MM.1S (cell line): Measurements from ENCODE around the gene RADIL.

Experiments
- DNase-seq: peaks from one replicate; pipeline ENCODE4 v3.0.0-alpha.2; 2015
- H2AFZ ChIP-seq: fragments of 300-600 bp; sonication (generic); 2 replicates; pipeline ENCODE4 v1.6.0; 2016; ENCODE audit warnings: antibody characterized with exemption, low read length
- H3F3A ChIP-seq: fragments of 300-600 bp; sonication (generic); 2 replicates; pipeline ENCODE4 v1.6.1; 2016; ENCODE audit warnings: mild to moderate bottlenecking, antibody characterized with exemption, low read length, moderate library complexity, mixed read lengths; ENCODE audit not compliant: insufficient read depth
- H3K27ac ChIP-seq: fragments of 300-600 bp; sonication (generic); 2 replicates; pipeline ENCODE4 v1.5.1; 2016; ENCODE audit warnings: mild to moderate bottlenecking, low read length
- H3K27me3 ChIP-seq: fragments of 300-600 bp; sonication (generic); replicated peaks from 2 replicates; pipeline ENCODE4 v1.6.0; 2016; ENCODE audit warnings: low read length; ENCODE audit not compliant: insufficient read depth
- H3K36me3 ChIP-seq: fragments of 300-600 bp; sonication (generic); replicated peaks from 2 replicates; pipeline ENCODE4 v1.6.1; 2016; ENCODE audit warnings: mild to moderate bottlenecking, low read length, mixed read lengths; ENCODE audit not compliant: insufficient read depth
- H3K4me1 ChIP-seq: fragments of 300-600 bp; sonication (generic); 2 replicates; pipeline ENCODE4 v1.6.1; 2016; ENCODE audit warnings: low read length, mixed read lengths
- H3K4me2 ChIP-seq: fragments of 300-600 bp; sonication (generic); 2 replicates; pipeline ENCODE4 v1.6.0; 2016; ENCODE audit warnings: low read depth, low read length
- H3K4me3 ChIP-seq: fragments of 300-600 bp; sonication (generic); 2 replicates; pipeline ENCODE4 v1.5.1; 2016; ENCODE audit warnings: low read length, mixed read lengths
- H3K79me2 ChIP-seq: fragments of 300-600 bp; sonication (generic); 2 replicates; pipeline ENCODE4 v1.6.1; 2016; ENCODE audit warnings: mixed run types, low read length, mixed read lengths
- H3K9ac ChIP-seq: fragments of 300-600 bp; sonication (generic); 2 replicates; pipeline ENCODE4 v1.6.1; 2016; ENCODE audit warnings: low read length, mixed read lengths
- H3K9me2 ChIP-seq: fragments of 300-600 bp; sonication (generic); replicated peaks from 2 replicates; pipeline ENCODE4 v1.6.1; 2016; ENCODE audit warnings: mild to moderate bottlenecking, low read length, mixed read lengths; ENCODE audit not compliant: insufficient read depth
- H3K9me3 ChIP-seq: fragments of 300-600 bp; sonication (generic); replicated peaks from 2 replicates; pipeline ENCODE4 v1.6.1; 2016; ENCODE audit warnings: mild to moderate bottlenecking, low read length, mixed read lengths; ENCODE audit not compliant: insufficient read depth
- H4K20me1 ChIP-seq: fragments of 300-600 bp; sonication (generic); 2 replicates; pipeline ENCODE4 v1.6.1; 2016; ENCODE audit warnings: mild to moderate bottlenecking, low read length, moderate library complexity, mixed read lengths; ENCODE audit not compliant: insufficient read depth
- CTCF ChIP-seq: fragments of 300-600 bp; sonication (generic); IDR thresholded peaks from 2 replicates; pipeline ENCODE4 v1.5.1; 2016; ENCODE audit warnings: antibody characterized with exemption, low read length, mixed read lengths
- EZH2 ChIP-seq: fragments of 300-600 bp; sonication (generic); optimal IDR thresholded peaks from 2 replicates; pipeline ENCODE3; 2017; ENCODE audit warnings: low read depth, mild to moderate bottlenecking, antibody characterized with exemption, low read length, mixed read lengths
- EZH2phosphoT487 ChIP-seq: fragments of 300-600 bp; sonication (generic); IDR thresholded peaks from 2 replicates; pipeline ENCODE4 v1.6.1; 2018; ENCODE audit warnings: antibody characterized with exemption, low read length

Gene RADIL

GRCh38 chr7:4928445-4928844 lies 44.9 kb upstream of the RADIL start:
- no peaks in the 10 kb centered on the region for H3K4me1 ChIP-seq
- no peaks in the 10 kb centered on the region for H3K9me3 ChIP-seq
- H3K36me3 ChIP-seq, result no peaks in the 10 kb centered on the region
- H3K4me3 ChIP-seq, result no peak overlapping the region
- no peak for DNase-seq
- no peaks in the 10 kb centered on the region for H3F3A ChIP-seq
- no peak overlapping the region for H3K4me2 ChIP-seq
- no peaks in the 10 kb centered on the region for H3K79me2 ChIP-seq
- peaks cover 41% of the 10 kb centered on the region for H3K27me3 ChIP-seq
- no peaks in the 10 kb centered on the region for H4K20me1 ChIP-seq
- no peak overlapping the region for H2AFZ ChIP-seq
- no peak overlapping the region for H3K9ac ChIP-seq
- H3K27ac ChIP-seq, result no peak overlapping the region
- H3K9me2 ChIP-seq, result no peaks in the 10 kb centered on the region
- TF ChIP-seq EZH2 (no peak), EZH2phosphoT487 (no peak), CTCF (no peak)

GRCh38 chr7:4919969-4920766 lies 36.7 kb upstream of the RADIL start:
- Histone ChIP-seq H3K4me2 (no peak overlapping the region), H3K9me2 (no peaks in the 10 kb centered on the region), H3F3A (no peaks in the 10 kb centered on the region), H3K9ac (no peak overlapping the region), H3K36me3 (no peaks in the 10 kb centered on the region), H3K4me3 (no peak overlapping the region), H3K79me2 (no peaks in the 10 kb centered on the region), H4K20me1 (no peaks in the 10 kb centered on the region), H3K27me3 (peaks cover 29% of the 10 kb centered on the region), H2AFZ (no peak overlapping the region), H3K27ac (no peak overlapping the region), H3K4me1 (no peaks in the 10 kb centered on the region), H3K9me3 (no peaks in the 10 kb centered on the region)
- no peak for DNase-seq
- TF ChIP-seq EZH2 (no peak), CTCF (no peak), EZH2phosphoT487 (no peak)

- no peak overlapping the region for H3K9ac ChIP-seq
- no peak for DNase-seq
- no peak for TF ChIP-seq EZH2
- no peak for TF ChIP-seq CTCF
- no peak for TF ChIP-seq EZH2phosphoT487
- no peaks in the 10 kb centered on the region for H3K9me2 ChIP-seq
- H3K4me2 ChIP-seq, result no peak overlapping the region
- no peaks in the 10 kb centered on the region for H4K20me1 ChIP-seq
- H3K27me3 ChIP-seq, result peaks cover 21% of the 10 kb centered on the region
- no peaks in the 10 kb centered on the region for H3K79me2 ChIP-seq
- no peak overlapping the region for H3K27ac ChIP-seq
- H3K4me1 ChIP-seq, result no peaks in the 10 kb centered on the region
- H3F3A ChIP-seq, result no peaks in the 10 kb centered on the region
- no peak overlapping the region for H3K4me3 ChIP-seq
- H3K9me3 ChIP-seq, result no peaks in the 10 kb centered on the region
- no peak overlapping the region for H2AFZ ChIP-seq
- no peaks in the 10 kb centered on the region for H3K36me3 ChIP-seq
Observed at GRCh38 chr7:4916113-4916512, 32.6 kb upstream of the RADIL start.
